Measurements from ENCODE around the gene CARMIL1.

CARMIL1 gene

GRCh38 chr6:25278914-25279747 is at the start of gene CARMIL1:
Gene CARMIL1, plus strand, starts transcription at chr6:25279374. Its CDS starts 422 bp downstream, at chr6:25279796.
- DNase-seq = peak; percentile 57 to 67

- no peak for DNase-seq
These were observed 49.4 kb upstream of the CARMIL1 start for GRCh38 chr6:25229671-25230321.

- DNase-seq = no peak
These were observed 46.7 kb upstream of the CARMIL1 start for GRCh38 chr6:25232479-25232878.

GRCh38 chr6:25233226-25233625 is 45.9 kb upstream of the CARMIL1 start:
- no peak for DNase-seq

- no peak for DNase-seq
These were observed 41.6 kb upstream of the CARMIL1 start for GRCh38 chr6:25237579-25237978.

GRCh38 chr6:25239059-25239458 is 40.1 kb upstream of the CARMIL1 start:
- DNase-seq = no peak

GRCh38 chr6:25239498-25239897 is 39.7 kb upstream of the CARMIL1 start:
- DNase-seq = no peak

GRCh38 chr6:25242567-25242966 is 36.6 kb upstream of the CARMIL1 start:
- no peak for DNase-seq

GRCh38 chr6:25244865-25245264 is 34.3 kb upstream of the CARMIL1 start:
- no peak for DNase-seq

- DNase-seq = no peak
These were observed 31.1 kb upstream of the CARMIL1 start for GRCh38 chr6:25248123-25248522.

GRCh38 chr6:25249133-25249532 is 30.0 kb upstream of the CARMIL1 start:
- no peak for DNase-seq

GRCh38 chr6:25250878-25251277 is 28.3 kb upstream of the CARMIL1 start:
- no peak for DNase-seq

- no peak for DNase-seq
These were observed 27.7 kb upstream of the CARMIL1 start for GRCh38 chr6:25251426-25251825.

- no peak for DNase-seq
These were observed 25.8 kb upstream of the CARMIL1 start for GRCh38 chr6:25253351-25253750.

GRCh38 chr6:25254671-25255070 is 24.5 kb upstream of the CARMIL1 start:
- no peak for DNase-seq

- DNase-seq = no peak
These were observed 21.4 kb upstream of the CARMIL1 start for GRCh38 chr6:25257686-25258348.

GRCh38 chr6:25259756-25260155 is 19.4 kb upstream of the CARMIL1 start:
- DNase-seq = no peak

- no peak for DNase-seq
These were observed 15.5 kb upstream of the CARMIL1 start for GRCh38 chr6:25263657-25264056.

GRCh38 chr6:25266456-25267100 is 12.6 kb upstream of the CARMIL1 start:
- no peak for DNase-seq

- no peak for DNase-seq
These were observed 11.5 kb upstream of the CARMIL1 start for GRCh38 chr6:25267662-25268061.

GRCh38 chr6:25270559-25270958 is 8.6 kb upstream of the CARMIL1 start:
- no peak for DNase-seq

- no peak for DNase-seq
These were observed 3.7 kb upstream of the CARMIL1 start for GRCh38 chr6:25275436-25275835.

GRCh38 chr6:25277386-25277785 is 1.8 kb upstream of the CARMIL1 start:
- DNase-seq = no peak

Measured in CD4-positive, alpha-beta T cell treated with Interleukin-4 for 1 hour (primary cell).